Stomach (tissue), 4 donors: Measurements from ENCODE around the gene TPP2.

ENCODE experiments used
- CTCF ChIP-seq, 7 experiments: fragments of 450-650 bp in 4 of 7; fragments of 200-600 bp in 3 of 7; sonication (generic) in 3 of 7; IDR thresholded peaks; one replicate each; pipeline ENCODE4 v1.5.1; 2016 to 2019; ENCODE audit warnings: antibody characterized with exemption in 7 of 7, control low read depth in 2 of 7, mild to moderate bottlenecking in 1 of 7
- POLR2A ChIP-seq, 4 donors: fragments of 450-650 bp; IDR thresholded peaks; one replicate each; pipeline ENCODE4 v1.6.1; 2016; ENCODE audit warnings: antibody characterized with exemption in 4 of 4, control low read depth in 2 of 4, mild to moderate bottlenecking in 1 of 4, moderate library complexity in 1 of 4
- POLR2AphosphoS5 ChIP-seq, 3 donors: sonication (generic); formaldehyde crosslinking; IDR thresholded peaks; one replicate each; pipeline ENCODE4 v1.6.1; 2016; ENCODE audit warnings: antibody characterized with exemption in 3 of 3

GRCh38 chr13:102587916-102588315 lies 8.9 kb upstream of the TPP2 start:
- TF ChIP-seq POLR2A (IDR thresholded peaks at IDR 0.05) (no peak), CTCF (IDR thresholded peaks at IDR 0.05) (no peak), POLR2AphosphoS5 (IDR thresholded peaks at IDR 0.05) (no peak)
